ENCODE results near the gene PIK3R5.

PIK3R5 gene

DNA sequence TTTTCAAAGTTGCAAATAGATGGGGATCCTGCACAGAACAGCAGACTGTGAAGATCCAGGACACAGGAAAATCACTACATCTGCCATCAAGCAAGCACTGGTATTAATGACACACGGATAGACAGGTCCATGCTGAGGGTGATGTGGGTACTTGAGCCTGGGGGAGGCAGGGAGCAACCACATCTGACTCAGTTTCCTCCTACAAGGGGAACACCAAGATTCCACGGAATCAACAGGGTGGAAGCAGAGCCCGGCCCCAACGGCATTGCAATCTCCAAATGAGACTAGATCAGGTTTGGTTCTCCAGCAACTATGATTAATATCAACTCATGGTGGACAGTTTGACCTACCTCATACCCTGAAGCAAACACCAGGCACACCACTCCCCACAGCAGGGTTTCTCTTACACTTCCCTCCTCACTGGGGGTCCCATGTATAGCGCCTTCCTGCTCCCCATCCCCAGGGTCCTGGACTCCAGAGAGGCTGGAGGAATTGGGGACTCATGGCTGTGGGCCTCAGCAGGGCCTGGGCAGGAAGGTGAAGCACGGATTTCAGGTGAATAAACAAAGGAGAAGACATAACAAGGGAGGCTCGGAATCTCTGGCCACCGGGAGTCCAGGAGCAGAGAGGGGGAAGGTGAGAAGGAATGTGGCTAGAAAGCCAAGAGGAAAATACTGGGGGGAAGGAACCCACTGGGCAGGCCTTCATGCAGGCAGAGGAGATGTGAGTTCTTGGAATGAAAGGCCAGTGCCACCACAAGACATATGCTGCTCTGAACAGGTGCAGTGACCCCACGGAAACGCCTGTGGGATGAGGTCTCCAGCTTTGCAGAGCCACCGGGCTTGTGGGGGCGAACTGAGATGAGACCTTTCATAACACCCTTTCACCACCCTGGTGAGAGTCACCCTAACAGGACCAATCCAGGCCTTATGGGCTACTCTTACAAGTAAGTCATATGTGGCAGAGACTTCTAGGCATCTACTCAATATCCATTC is 68.6 kb downstream of the PIK3R5 start:
- DNase-seq (ENCODE audit: low read depth in 2 of 2): no peak

DNA sequence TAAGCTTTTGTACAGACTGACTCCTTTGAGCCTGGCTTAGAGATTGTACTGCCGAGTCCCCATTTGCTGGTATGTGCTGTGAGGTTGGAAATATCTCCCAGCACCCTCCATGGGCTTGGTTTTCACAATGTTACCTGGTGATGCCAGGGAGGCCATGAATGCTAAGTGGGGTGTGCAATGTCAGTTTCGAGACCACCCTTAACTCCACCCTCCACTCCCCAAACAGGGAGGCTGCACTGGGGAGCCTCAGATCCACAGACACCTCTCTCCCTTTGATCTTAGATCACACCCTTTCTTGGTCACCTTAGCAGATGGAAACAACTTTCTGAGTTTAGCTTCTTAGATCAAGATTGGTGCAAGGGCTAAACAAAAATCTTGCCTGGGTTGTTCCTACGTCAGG is 69.4 kb downstream of the PIK3R5 start:
- no peak for DNase-seq (ENCODE audit: low read depth in 2 of 2)

- no peak for DNase-seq (ENCODE audit: low read depth in 2 of 2)
Observed at GRCh38 chr17:8894673-8895578, 70.6 kb downstream of the PIK3R5 start.

DNA sequence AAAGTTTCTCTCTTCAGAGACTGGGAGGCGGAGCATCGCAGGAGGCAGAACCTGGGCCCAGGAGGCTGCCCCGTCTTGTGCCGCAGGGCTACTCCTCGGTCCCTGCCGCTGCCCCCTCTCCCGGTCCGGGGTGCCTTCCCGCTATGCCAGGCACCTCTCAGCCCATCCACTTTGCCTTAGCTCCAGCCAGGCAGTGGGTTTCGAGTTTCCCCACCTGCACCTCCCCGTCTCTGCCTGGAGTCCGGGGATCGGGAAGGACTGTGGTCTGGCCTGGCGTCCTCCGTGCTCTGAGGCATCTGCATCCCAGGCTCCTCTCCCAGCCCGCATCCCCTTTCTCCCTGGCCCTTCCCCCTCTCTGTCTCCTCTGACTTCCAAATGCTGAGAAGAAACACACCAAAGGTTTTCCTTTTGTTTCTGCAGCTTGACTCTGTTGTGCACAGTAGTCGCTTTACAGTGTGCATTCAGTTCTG is 71.3 kb downstream of the PIK3R5 start:
- DNase-seq (ENCODE audit: low read depth in 2 of 2): no peak

- no peak for DNase-seq (ENCODE audit: low read depth in 2 of 2)
Observed at GRCh38 chr17:8893621-8894201, 71.8 kb downstream of the PIK3R5 start.

GRCh38 chr17:8893059-8893458 is 72.4 kb downstream of the PIK3R5 start:
- no peak for DNase-seq (ENCODE audit: low read depth in 2 of 2)

GRCh38 chr17:8892338-8892690 is 73.2 kb downstream of the PIK3R5 start:
- DNase-seq (ENCODE audit: low read depth in 2 of 2): no peak

- no peak for DNase-seq (ENCODE audit: low read depth in 2 of 2)
Observed at GRCh38 chr17:8890671-8891070, 74.8 kb downstream of the PIK3R5 start.

- DNase-seq (ENCODE audit: low read depth in 2 of 2): no peak
Observed at GRCh38 chr17:8889458-8890210, 75.9 kb downstream of the PIK3R5 start.

GRCh38 chr17:8888704-8889302 is 76.7 kb downstream of the PIK3R5 start:
- no peak for DNase-seq (ENCODE audit: low read depth in 2 of 2)

DNA sequence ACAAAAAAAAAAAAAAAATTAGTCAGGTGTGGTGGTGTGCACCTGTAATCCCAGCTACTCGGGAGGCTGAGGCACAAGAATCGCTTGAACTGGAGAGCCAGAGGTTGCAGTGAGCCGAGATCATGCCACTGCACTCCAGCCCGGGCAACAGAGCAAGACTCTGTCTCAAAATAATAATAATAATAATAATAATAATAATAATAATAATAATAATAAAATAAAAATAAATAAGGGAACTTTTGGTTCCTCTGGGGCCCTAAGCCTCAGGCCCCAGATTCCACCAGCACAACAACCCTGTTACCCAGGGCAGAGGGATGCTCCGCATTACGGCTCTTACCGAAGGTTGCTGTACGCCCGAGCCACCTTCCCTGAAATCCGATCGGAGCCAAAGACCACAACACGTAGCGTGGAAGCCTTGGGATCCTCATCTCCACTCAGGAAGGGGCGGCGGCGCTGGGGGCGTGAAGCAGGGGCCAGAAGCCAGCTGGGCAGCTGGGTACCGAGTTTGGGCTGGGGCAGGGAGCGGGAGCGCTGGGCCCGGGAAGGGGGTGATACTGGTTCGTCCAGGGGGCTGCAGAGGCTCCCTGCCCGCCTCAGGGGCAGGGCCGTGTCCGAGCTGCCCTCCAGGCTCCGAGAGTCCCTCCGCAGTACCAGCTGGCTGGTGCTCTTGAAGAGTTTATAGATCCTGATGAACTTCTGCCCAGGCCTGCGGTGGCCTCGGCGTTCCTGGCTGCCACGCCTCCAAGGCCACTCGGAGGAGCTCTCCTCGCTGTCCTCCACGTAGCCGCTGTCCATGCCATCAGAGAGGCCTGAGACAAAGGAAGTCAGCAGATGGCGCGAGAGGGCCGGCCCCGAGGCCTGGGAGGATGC is 77.4 kb downstream of the PIK3R5 start:
- DNase-seq (ENCODE audit: low read depth in 2 of 2): no peak

- DNase-seq (ENCODE audit: low read depth in 2 of 2): no peak
Observed at GRCh38 chr17:8887301-8887700, 78.2 kb downstream of the PIK3R5 start.

DNA sequence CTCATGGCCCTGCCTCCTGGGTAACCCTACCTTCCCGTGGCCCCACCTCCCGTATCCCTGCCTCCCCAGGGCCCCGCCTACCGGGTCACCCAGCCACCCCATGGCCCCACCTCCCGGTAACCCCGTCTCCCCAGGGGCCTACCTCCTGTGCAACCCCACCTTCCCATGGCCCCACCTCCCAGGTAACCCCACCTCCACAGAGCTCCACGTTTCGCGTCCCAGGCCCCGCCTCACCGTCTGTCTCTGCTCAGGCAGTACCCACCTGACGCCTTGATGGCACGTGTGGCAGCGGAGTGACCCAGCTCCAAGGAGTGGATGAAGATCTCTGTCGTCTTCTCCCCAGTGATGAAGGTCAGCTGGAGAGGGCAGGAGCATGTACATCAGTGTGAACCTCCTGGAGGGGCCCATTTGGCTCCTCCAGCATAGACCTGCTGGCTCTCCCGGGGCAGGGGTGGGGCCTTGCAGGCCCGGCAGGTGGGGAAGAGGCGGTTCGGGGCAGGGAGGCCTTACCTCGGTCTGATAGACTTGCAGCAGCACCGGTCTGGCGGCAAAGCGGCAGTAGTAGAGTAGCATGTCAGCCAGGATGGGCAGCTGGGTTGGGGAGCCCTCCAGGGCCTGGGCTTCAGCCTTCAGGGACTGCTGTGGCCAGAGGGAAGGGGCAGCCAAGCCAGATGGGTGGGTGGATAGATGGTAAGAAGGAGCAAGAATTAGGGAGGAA is 79.4 kb downstream of the PIK3R5 start:
- DNase-seq (ENCODE audit: low read depth in 2 of 2): no peak

GRCh38 chr17:8885163-8885966 is 80.1 kb downstream of the PIK3R5 start:
- DNase-seq (ENCODE audit: low read depth in 2 of 2): peak in 1 of 2 donors; percentile 38

GRCh38 chr17:8884336-8884990 is 81.0 kb downstream of the PIK3R5 start:
- DNase-seq (ENCODE audit: low read depth in 2 of 2): no peak

DNA sequence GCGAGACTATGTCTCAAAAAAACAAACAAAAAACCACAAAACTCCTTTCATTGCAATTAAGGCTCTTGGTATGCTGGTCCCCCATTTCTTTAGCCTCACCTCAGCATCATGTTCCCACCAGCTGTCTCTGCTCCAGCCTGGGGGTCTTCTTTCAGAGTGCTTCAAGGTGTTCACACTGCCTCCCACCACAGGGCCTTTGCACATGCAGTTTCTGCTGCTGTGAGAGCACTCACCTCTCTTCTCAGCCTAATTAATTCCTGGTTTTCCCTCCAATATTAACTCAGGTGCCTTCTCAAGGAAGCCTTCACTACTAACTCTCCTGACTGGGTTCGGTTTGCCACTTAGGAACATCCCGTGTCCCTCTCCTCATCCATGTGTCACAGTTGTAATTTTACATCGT is 82.2 kb downstream of the PIK3R5 start:
- no peak for DNase-seq (ENCODE audit: low read depth in 2 of 2)

DNA sequence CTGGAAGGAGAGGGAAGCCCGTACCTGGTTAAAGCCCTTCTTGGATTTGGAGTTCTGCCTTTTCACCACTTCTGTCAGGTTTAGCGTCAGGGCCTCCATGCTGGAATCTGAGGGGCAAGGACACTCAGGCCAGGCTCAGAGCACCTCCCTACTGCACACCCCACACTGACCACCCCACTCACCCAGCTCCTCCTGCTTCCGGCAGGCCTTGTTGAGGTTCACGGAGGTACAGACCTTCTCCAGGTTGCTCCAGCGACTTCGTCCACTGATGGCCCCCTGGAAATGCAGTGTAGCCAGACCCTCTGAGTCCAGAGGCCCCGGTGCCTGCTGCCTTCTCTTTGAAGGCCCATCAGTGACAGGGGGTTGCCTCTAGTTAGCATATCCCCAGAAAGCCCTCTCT is 83.9 kb downstream of the PIK3R5 start:
- DNase-seq (ENCODE audit: low read depth in 2 of 2): no peak

GRCh38 chr17:8880466-8880865 is 85.0 kb downstream of the PIK3R5 start:
- DNase-seq (ENCODE audit: low read depth in 2 of 2): no peak
